ENCODE results near the gene TENT4A. TPM values are rescaled to one million over a fixed set of nuclear protein-coding genes. Genes with fewer than 3 reads are reported as not detected.
"Not testable (repeated sequence)": the region's sequence is repeated elsewhere in the genome, so short reads cannot be mapped to it uniquely, and the experiment has no call there.

Gene TENT4A
- total RNA-seq, 1 donor from 2014 or later = 6.9 TPM

GRCh38 chr5:6768590-6769230, 55.5 kb downstream of the TENT4A start:
- DNase-seq (ENCODE audit: low read depth in 2 of 2) = no peak

DNA sequence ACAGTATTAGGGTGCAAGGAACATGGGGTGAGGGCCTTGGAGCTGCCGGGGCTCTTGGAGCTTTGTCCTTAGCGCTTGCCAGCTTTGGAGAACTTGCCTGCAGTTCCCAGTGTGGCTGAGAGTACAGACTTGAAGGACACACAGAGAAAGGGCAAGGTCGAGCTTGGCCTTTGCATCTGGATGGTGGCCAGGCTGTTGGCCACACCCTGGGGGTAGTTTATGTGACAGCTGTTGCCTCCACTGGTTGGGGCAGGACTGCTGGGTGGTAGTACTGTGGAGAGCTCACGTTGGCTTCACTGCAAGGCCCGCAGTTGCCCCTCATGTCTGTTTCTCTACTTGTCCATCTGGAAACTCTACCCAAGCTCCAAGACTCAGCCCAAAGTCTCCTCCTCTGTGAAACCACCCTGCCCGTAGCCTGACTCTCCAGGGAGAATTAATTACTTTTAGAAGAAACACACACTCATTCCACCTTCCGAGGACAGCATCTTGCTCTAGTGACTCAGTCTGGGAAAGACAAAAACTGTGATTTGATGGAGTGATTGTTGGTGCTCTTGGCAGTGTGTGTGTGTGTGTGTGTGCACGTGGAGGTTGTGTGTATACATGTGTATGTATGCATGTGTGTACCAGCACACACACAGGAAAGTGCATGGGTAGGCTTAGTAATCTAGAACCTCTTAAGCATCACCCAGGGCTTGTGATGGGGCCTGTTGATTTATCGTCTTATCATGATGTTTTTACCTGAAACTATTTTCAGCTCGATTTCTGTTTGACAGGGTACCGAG, 57.8 kb downstream of the TENT4A start:
- no peak for DNase-seq (ENCODE audit: low read depth in 2 of 2)

DNA sequence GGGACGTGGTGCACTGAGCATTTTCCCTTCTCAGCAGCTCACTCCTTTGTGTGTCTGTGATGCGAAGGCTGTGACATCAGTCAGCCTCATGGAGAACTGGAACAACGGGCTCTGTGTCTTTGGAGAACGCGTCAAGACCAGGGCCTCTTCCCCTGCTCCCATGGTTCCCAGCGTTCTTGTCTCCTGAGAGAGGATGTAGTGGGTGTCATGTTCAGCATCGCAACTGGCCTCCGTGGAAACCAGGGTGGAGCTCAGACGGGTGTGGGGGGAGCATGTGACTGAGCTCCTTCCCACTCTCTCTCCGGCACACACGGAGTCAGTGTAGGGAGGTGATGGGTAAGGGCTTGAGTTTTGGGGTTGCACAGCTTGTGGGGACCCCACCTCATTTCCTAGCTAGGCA, 59.7 kb downstream of the TENT4A start:
- no peak for DNase-seq (ENCODE audit: low read depth in 2 of 2)

GRCh38 chr5:6773342-6774035, 60.3 kb downstream of the TENT4A start:
- DNase-seq (ENCODE audit: low read depth in 2 of 2) = no peak

DNA sequence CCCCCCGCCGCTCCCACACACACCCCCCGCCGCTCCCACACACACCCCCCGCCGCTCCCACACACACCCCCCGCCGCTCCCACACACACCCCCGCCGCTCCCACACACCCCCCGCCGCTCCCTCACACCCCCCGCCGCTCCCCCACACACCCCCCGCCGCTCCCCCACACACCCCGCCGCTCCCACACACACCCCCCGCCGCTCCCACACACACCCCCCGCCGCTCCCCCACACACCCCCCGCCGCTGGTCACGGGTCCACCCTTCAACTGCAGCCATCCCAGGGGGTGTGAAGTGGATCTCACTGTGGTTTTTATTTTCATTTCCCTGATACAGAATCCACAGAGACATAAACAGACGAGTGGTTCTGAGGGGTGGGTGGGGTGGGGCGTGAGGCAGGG, 61.0 kb downstream of the TENT4A start:
- DNase-seq (ENCODE audit: low read depth in 2 of 2) = not testable (repeated sequence)

DNA sequence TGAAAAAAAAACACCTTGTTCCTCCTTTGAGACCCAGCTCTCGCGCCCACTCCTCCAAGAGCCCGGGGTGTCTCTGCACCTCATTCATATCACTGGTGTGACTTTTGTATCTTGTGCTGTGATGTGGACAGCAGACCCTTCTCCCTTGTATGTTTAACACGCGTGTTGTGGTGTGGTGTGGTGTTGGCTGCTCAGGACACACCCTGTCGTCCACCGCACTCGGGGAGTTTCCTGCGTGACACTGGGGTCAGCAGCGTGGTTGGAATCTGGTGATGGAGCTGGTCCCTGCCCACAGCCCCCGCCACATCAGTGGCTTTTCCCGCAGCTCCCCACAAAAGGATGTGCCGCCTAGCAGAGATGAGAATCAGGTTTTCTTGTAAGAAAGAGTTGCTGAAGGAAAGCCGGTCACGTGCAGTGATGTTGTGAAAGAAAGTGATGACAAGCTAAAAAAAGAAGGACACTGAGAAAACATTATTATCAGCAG, 61.5 kb downstream of the TENT4A start:
- no peak for DNase-seq (ENCODE audit: low read depth in 2 of 2)

- peak in 1 of 2 donors; percentile 26 for DNase-seq (ENCODE audit: low read depth in 2 of 2)
These were observed 62.3 kb downstream of the TENT4A start for GRCh38 chr5:6775571-6775970.

- DNase-seq (ENCODE audit: low read depth in 2 of 2) = peak in 1 of 2 donors; percentile 23
These were observed 67.7 kb downstream of the TENT4A start for GRCh38 chr5:6780802-6781391.

DNA sequence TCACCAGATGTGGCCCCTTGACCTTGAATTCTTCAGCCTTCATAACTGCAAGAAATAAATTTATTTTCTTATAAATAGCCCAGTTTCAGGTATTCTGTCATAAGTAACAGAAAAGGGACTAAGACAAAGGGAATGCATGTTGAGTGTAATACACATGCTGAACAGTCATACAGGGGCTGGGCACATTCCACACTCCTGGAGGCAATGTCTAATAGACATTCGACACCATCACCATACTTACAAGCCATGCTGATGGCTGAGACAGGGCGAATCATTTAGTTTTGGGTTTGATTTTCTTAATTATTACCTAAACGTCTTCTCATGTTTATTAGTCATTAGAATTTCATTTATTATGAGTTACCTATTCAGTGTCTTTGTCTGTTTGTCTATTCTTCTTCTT, 68.5 kb downstream of the TENT4A start:
- DNase-seq (ENCODE audit: low read depth in 2 of 2) = no peak

- DNase-seq (ENCODE audit: low read depth in 2 of 2) = no peak
These were observed 70.6 kb downstream of the TENT4A start for GRCh38 chr5:6783787-6784186.

DNA sequence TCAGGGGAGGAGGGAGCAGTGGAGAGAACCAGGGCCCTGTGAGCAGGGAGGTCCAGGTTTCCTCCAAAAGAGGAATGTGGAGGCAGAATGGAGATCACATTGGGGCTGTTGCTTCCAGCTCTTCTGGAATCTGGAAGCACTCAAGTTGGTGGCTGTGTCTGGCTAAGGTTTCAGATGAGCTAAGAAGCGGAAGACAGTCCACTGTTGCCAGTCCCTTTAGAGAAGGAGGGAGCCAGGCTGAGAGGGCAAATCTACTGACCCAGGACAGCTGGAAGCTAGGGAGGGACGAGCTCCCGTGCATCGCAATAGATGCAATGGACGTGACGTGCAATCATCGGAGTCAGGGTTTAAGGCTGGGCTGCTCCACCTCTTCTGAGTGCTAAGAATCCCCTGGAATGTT, 71.2 kb downstream of the TENT4A start:
- no peak for DNase-seq (ENCODE audit: low read depth in 2 of 2)

GRCh38 chr5:6785161-6785860, 72.1 kb downstream of the TENT4A start:
- DNase-seq (ENCODE audit: low read depth in 2 of 2) = no peak

DNA sequence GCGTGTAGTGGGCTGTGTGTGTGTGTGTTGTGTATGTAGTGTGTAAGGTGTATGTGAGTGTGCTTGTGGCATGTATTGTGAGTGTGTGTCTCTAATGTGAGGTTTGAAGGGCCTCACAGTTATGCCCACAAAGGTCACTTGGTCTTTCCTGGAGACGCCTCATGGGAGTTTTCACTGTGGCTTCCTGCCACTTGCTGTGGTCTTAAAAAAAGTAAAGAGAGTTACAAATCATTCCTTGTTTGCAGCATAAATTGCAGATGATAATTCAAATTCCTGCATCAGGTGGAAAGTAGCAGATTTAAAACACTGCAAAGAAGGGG, 72.6 kb downstream of the TENT4A start:
- DNase-seq (ENCODE audit: low read depth in 2 of 2) = no peak

DNA sequence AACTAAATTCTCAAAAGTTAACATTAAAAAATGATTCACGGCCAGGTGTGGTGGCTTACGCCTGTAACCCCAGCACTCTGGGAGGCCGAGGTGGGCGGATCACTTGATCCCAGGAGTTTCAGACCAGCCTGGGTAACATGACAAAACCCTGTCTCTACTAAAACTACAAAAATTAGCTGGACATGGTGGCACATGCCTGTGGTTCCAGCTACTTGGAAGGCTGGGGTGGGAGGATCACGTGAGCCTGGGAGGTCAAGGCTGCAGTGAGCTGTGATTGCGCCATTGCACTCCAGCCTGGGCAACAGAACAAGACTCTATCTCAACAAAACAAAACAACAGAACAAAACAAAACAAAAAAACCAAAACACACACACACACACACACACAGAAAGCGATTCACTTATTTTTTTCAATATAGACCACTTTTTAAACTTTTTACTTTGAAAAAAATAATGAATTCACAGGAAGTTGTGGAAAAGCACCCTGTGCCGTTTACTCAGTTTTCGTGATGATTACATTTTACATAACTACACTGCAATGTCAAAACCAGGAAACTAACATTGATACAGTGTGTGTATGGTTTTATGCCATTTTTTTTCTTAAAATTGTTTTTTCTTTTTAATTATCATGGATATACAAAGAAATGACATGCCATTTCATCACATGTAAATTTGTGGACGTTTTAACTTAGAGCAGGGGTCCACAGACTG, 73.7 kb downstream of the TENT4A start:
- DNase-seq (ENCODE audit: low read depth in 2 of 2) = no peak

GRCh38 chr5:6787941-6788340, 74.7 kb downstream of the TENT4A start:
- no peak for DNase-seq (ENCODE audit: low read depth in 2 of 2)

DNA sequence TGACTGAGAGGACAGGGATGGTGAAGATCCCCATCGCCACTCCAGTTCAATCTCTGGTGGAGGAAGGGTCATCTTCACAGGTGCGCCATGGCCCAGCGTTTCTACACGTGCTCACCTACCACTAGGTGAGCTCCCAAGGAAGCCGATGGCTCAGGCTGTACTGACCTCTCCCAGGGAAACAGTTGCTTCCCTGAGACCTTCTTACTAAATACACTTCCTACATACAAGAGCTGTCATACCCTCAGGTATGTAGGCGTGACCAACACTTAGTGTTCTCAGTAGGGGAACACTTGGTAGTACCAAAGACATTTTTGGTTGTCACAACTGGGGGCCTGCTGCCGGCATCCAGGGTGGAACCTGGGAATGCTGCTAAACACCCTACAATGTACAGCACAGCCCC, 75.2 kb downstream of the TENT4A start:
- DNase-seq (ENCODE audit: low read depth in 2 of 2) = no peak

DNA sequence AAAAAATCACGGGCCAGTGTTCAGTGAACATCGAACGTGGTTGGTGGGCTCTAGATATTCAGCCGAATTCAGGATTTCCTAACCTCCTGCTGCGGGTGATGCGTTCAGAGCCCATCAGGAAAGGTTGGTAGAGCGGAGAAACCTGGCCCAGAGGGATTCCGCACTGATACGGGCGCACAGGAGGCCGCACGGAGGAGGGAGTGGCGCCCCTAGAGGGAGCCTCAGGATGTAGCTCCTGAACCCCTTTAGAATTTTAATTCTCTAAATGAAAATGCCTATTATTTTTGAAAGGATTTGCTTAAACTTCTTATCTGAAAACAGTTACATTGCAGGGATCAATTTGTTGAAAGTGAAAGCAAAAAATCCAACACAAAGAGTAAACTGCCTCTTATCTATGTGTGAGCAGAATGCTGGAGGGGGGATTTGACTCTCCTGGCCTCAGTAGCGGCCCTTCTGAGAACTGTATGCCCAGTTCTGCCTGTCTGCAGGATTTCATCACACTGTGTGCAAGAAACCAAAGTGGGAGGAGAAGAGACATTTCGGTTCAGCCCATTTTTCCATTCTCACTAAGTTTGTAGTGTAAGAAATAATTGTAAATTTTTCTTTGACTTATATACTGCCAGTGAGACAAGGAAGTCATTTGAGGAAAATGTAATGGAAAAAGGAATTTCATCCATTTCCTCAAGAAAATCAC, 75.9 kb downstream of the TENT4A start:
- DNase-seq (ENCODE audit: low read depth in 2 of 2) = no peak

- DNase-seq (ENCODE audit: low read depth in 2 of 2) = no peak
These were observed 77.2 kb downstream of the TENT4A start for GRCh38 chr5:6790346-6790865.

DNA sequence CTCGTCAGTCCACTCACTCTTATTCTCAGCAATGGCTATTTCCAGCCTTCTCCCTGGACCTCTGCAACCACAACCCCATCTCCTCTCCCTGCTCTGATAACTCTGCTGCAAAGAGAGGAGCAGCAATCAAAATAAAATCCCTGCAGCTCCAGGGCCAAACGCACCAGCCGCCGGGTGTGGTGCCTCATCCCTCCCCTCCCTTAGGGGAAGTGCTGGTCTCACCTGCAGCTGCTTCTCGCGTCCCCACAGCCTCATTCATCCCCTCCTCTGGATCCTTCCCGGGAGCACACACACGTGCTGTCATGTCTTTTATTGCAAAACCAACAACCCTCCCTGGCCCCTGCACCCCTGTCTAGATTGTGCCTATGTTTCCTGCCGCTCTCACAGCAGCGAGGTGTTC, 77.8 kb downstream of the TENT4A start:
- no peak for DNase-seq (ENCODE audit: low read depth in 2 of 2)

GRCh38 chr5:6792376-6792775, 79.1 kb downstream of the TENT4A start:
- no peak for DNase-seq (ENCODE audit: low read depth in 2 of 2)

Data from dermis microvascular lymphatic vessel endothelial cell (primary cell).